Measurements from ENCODE around the gene GNE.
A peak's percentile ranks its signal among the peaks of the same experiment; 100 is the strongest.
"Not testable (repeated sequence)": the region's sequence is repeated elsewhere in the genome, so short reads cannot be mapped to it uniquely, and the experiment has no call there.

GNE gene

GRCh38 chr9:36208521-36209253 is 49.6 kb downstream of the GNE start:
- DNase-seq (ENCODE audit: low read depth), result no peak

GRCh38 chr9:36207546-36208012 is 50.7 kb downstream of the GNE start:
- DNase-seq (ENCODE audit: low read depth), result no peak

GRCh38 chr9:36207016-36207415 is 51.2 kb downstream of the GNE start:
- no peak for DNase-seq (ENCODE audit: low read depth)

GRCh38 chr9:36204906-36205547 is 53.2 kb downstream of the GNE start:
- DNase-seq (ENCODE audit: low read depth), result no peak

- DNase-seq (ENCODE audit: low read depth), result no peak
Measured at GRCh38 chr9:36194326-36195000, 63.8 kb downstream of the GNE start.

- no peak for DNase-seq (ENCODE audit: low read depth)
Measured at GRCh38 chr9:36193023-36193422, 65.2 kb downstream of the GNE start.

- DNase-seq (ENCODE audit: low read depth), result no peak
Measured at GRCh38 chr9:36192196-36192595, 66.1 kb downstream of the GNE start.

GRCh38 chr9:36191686-36192085 is 66.6 kb downstream of the GNE start:
- no peak for DNase-seq (ENCODE audit: low read depth)

- no peak for DNase-seq (ENCODE audit: low read depth)
Measured at GRCh38 chr9:36191290-36191645, 67.0 kb downstream of the GNE start.

GRCh38 chr9:36190388-36191289 is 67.6 kb downstream of the GNE start, which contains the start of gene CLTA:
CLTA (plus strand) TSS chr9:36190921; CDS start chr9:36191057, 136 bp downstream.
- peak; percentile 96 for DNase-seq (ENCODE audit: low read depth)

GRCh38 chr9:36189976-36190375 is 68.3 kb downstream of the GNE start:
- DNase-seq (ENCODE audit: low read depth), result no peak

- DNase-seq (ENCODE audit: low read depth), result no peak
Measured at GRCh38 chr9:36188212-36188611, 70.0 kb downstream of the GNE start.

GRCh38 chr9:36187414-36187813 is 70.8 kb downstream of the GNE start:
- DNase-seq (ENCODE audit: low read depth), result no peak

GRCh38 chr9:36180243-36180642 is 78.0 kb downstream of the GNE start:
- not testable (repeated sequence) for DNase-seq (ENCODE audit: low read depth)

- no peak for DNase-seq (ENCODE audit: low read depth)
Measured at GRCh38 chr9:36177571-36177970, 80.7 kb downstream of the GNE start.

- DNase-seq (ENCODE audit: low read depth), result not testable (repeated sequence)
Measured at GRCh38 chr9:36176496-36176895, 81.8 kb downstream of the GNE start.

- not testable (repeated sequence) for DNase-seq (ENCODE audit: low read depth)
Measured at GRCh38 chr9:36175209-36175608, 83.0 kb downstream of the GNE start.

- no peak for DNase-seq (ENCODE audit: low read depth)
Measured at GRCh38 chr9:36174731-36175130, 83.5 kb downstream of the GNE start.

GRCh38 chr9:36174271-36174670 is 84.0 kb downstream of the GNE start:
- no peak for DNase-seq (ENCODE audit: low read depth)

- no peak for DNase-seq (ENCODE audit: low read depth)
Measured at GRCh38 chr9:36173861-36174260, 84.4 kb downstream of the GNE start.

- DNase-seq (ENCODE audit: low read depth), result no peak
Measured at GRCh38 chr9:36170531-36170930, 87.7 kb downstream of the GNE start.

GRCh38 chr9:36169708-36170107 is 88.5 kb downstream of the GNE start:
- DNase-seq (ENCODE audit: low read depth), result no peak
